Left ventricle myocardium inferior (tissue), 1 donor: ENCODE results near the gene LGALSL. TPM values are rescaled to one million over a fixed set of nuclear protein-coding genes. Genes with fewer than 3 reads are reported as not detected.
A peak's percentile ranks its signal among the peaks of the same experiment; 100 is the strongest.

Experiments
- DNase-seq: peaks from one replicate; pipeline ENCODE4 v3.0.0-alpha.2; 2020
- H3K27ac ChIP-seq: fragments of 200-600 bp; replicated peaks from 2 replicates; pipeline ENCODE4 v1.8.0; 2021
- H3K27me3 ChIP-seq: fragments of 200-600 bp; 2 replicates; pipeline ENCODE4 v1.8.0; 2021; ENCODE audit warnings: low read depth
- H3K36me3 ChIP-seq: fragments of 200-600 bp; 2 replicates; pipeline ENCODE4 v1.8.0; 2021
- H3K4me1 ChIP-seq: fragments of 200-600 bp; 2 replicates; pipeline ENCODE4 v1.8.0; 2021
- H3K4me3 ChIP-seq: fragments of 200-600 bp; 2 replicates; pipeline ENCODE4 v1.8.0; 2021; ENCODE audit warnings: mild to moderate bottlenecking, moderate library complexity
- H3K9me3 ChIP-seq: fragments of 200-600 bp; replicated peaks from 2 replicates; pipeline ENCODE4 v1.8.0; 2021
- intact Hi-C: fragments of 100-400 bp; cut with micrococcal nuclease; formaldehyde crosslinking; loops from one replicate; pipeline ENCODE4 v1.11.0; 2022
- long read RNA-seq: library from polyadenylated mRNA; unstranded; transcript quantifications from one replicate; pipeline ENCODE4 v2.0.0, GENCODE V29; 2021
- total RNA-seq: library from RNA; stranded (reverse); fragmentation: NEBNext Ultra II Directional; extraction: Animal tissue kit (Norgen Biotek cat#: 25700); gene quantifications from one replicate; pipeline ENCODE4 v1.2.1, GENCODE V29; 2021
- TF ChIP-seq, protein P1 (sequence below): fragments of 200-600 bp; IDR thresholded peaks from 2 replicates; pipeline ENCODE4 v1.8.0; 2021; ENCODE audit warnings: antibody characterized with exemption, mild to moderate bottlenecking, borderline replicate concordance
- donor health status: DM: no; HTN: yes; CAD: no; lungs with severe emphysema.

LGALSL gene
- total RNA-seq, result 8.1 TPM
- long read RNA-seq, transcript LGALSL-201 (5 exons, 3,926 nt), result major isoform, 12 of 12 reads
- long read RNA-seq, partial matches to known transcripts, result 0 of 12 reads
- long read RNA-seq, other reads (novel, unspliced or antisense), result 0 of 12 reads

DNA sequence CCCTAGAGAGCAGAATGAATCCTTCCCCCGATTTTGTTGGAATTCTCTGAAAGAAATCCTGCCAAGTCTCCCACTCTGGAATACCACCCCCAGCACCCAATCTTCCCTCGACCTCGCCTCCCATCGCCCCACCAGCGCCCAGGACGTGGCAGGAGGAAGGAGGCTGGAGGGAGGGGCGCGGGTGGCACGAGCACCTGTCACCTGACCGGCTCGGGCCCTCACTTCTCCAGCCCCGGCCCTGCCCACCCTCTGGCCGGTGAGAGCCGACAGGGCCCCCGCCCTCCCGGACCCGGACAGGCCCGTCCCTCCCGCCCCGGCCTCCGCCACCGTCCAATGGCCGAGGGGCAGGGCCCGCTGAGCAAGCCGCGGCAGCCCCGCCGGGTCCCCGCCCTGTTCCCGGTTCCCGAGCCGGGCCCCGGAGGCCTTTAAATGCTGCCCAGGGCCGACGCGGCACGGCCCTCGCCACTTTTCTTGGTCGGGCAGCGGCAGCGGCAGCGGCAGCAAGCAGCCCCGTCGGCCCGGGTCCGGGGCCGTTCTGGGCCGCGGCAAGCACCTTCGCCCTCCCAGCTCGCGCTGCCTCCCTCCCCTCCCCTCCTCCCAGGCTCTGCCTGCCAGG lies at the start of gene LGALSL:
Gene LGALSL, plus strand, starts transcription at position 393 of the 616 bp plus-strand sequence. CDS start 384 bp downstream, outside the sequence.
- Histone ChIP-seq H3K4me3 (peak within 1 kb of the TSS; percentile 87), H3K9me3 (no peaks in the 10 kb centered on the region), H3K36me3 (peaks cover 29% of the 10 kb centered on the region), H3K4me1 (peaks cover 43% of the 10 kb centered on the region), H3K27me3 (no peaks in the 10 kb centered on the region), H3K27ac (peak within 1 kb of the TSS; percentile 96)
- intact Hi-C loops, result no loop called here
- TF ChIP-seq, protein P1, sequence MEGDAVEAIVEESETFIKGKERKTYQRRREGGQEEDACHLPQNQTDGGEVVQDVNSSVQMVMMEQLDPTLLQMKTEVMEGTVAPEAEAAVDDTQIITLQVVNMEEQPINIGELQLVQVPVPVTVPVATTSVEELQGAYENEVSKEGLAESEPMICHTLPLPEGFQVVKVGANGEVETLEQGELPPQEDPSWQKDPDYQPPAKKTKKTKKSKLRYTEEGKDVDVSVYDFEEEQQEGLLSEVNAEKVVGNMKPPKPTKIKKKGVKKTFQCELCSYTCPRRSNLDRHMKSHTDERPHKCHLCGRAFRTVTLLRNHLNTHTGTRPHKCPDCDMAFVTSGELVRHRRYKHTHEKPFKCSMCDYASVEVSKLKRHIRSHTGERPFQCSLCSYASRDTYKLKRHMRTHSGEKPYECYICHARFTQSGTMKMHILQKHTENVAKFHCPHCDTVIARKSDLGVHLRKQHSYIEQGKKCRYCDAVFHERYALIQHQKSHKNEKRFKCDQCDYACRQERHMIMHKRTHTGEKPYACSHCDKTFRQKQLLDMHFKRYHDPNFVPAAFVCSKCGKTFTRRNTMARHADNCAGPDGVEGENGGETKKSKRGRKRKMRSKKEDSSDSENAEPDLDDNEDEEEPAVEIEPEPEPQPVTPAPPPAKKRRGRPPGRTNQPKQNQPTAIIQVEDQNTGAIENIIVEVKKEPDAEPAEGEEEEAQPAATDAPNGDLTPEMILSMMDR, result no peak
- peak; percentile 78 for DNase-seq

DNA sequence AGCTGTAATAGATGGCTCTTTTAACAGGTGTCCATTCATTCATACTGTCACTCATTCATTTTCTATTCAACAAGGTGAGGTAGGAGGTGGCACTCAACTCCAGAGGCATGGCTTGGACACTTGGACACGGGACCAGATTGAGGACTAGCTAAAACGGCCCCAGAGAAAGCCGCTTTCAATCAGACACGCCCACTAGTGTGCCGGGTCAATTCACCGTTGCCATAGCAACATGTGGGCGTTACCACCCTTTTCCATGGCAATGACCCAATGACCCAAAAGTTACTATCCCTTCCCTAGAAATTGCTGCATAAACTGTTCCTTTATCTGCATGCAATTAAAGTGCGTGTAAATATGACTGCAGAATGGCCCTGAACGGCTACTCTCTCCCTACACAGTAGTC lies 49.2 kb upstream of the LGALSL start:
- peaks cover 53% of the 10 kb centered on the region for H3K4me1 ChIP-seq
- H3K9me3 ChIP-seq, result no peaks in the 10 kb centered on the region
- TF ChIP-seq, protein P1, result no peak
- no peaks in the 10 kb centered on the region for H3K27me3 ChIP-seq
- H3K36me3 ChIP-seq, result no peaks in the 10 kb centered on the region
- intact Hi-C loops, result no loop called here
- peak overlapping the region; percentile 28 for H3K4me3 ChIP-seq
- H3K27ac ChIP-seq, result peak overlapping the region; percentile 89
- DNase-seq, result peak; percentile 34

DNA sequence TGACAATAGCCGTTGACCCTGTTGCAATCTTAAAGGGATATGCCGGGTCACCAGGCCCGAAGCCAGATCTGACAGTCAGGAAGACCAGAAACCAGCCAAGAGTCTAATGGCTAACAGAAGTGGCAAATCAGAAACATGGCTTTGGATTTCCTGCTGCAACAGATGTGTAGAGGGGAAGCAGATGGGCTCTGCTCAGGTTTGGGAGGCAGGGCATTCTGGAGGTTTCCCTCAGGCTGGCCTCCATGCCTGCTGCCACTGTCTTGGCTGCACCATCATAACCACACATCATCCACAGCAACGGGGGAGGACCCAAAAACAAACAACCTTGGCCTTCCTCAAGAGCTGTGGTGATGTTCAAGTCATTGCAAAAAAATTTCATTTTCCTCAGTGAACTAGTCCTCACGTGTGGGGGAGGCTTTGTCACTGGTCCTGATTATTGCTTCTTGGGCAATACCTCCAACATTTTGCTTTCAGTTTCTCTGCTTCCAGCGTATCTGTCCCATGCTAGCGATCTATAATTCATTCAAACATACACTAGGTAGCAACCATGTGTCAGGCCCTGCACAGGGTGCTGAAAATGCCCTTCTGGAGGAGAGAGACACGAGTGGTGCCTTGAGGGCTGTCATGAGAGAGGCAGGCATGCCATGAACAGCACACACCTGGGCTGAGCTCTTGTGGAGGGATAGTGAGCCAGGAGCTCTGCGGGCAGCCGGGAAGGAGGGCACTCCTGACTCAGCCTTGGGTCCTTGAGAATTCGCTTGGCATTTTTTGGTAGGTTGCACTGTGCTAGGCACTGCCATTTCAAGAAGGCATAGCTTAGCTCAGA lies 48.2 kb upstream of the LGALSL start:
- TF ChIP-seq, protein P1, result no peak
- Histone ChIP-seq H3K4me3 (no peak overlapping the region), H3K9me3 (no peaks in the 10 kb centered on the region), H3K36me3 (no peaks in the 10 kb centered on the region), H3K27ac (peak overlapping the region; percentile 89), H3K4me1 (peaks cover 51% of the 10 kb centered on the region), H3K27me3 (no peaks in the 10 kb centered on the region)
- DNase-seq, result no peak
- intact Hi-C loops, result no loop called here

DNA sequence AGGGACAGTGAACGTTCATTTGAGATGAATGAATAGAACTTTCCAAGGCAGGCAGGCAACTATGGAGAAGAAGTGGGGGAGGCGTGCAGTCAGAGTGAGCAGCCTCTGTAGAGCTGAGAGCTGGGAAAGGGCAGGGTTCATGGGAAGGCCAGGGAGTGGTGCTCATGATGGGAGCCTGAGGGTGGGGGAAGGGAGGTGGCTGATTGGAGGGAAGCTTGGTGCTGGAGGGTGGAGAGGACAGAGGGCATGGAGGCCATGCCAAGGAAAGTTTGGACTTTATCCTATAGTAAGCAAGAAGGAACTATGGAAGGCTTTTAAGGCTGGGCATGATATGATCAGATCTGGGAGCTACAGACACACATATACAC lies 47.6 kb upstream of the LGALSL start:
- H3K9me3 ChIP-seq, result no peaks in the 10 kb centered on the region
- peaks cover 45% of the 10 kb centered on the region for H3K4me1 ChIP-seq
- no peaks in the 10 kb centered on the region for H3K27me3 ChIP-seq
- peak overlapping the region; percentile 89 for H3K27ac ChIP-seq
- DNase-seq, result peak; percentile 19
- TF ChIP-seq, protein P1, result no peak
- intact Hi-C loops, result no loop called here
- no peaks in the 10 kb centered on the region for H3K36me3 ChIP-seq
- no peak overlapping the region for H3K4me3 ChIP-seq

DNA sequence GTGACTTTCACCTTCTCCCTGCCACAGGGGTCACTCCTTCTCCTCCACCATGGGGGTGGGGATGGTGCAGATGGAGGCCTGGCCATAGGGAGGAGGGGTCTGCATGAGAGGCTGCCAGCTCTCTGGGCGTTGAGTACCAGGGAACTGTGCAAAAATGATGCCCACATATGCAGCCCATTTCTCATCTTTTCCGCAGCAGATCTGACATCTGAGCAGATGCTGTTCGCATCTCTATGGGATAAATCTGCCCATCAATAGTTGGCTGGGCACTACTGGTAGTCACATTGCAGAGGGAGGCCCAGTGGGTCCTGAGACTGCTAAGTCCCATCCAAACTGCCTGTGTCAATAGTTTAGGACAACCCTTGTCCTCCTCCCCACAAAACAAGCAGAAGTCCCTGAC lies 45.9 kb upstream of the LGALSL start:
- H3K4me3 ChIP-seq, result no peak overlapping the region
- peaks cover 38% of the 10 kb centered on the region for H3K4me1 ChIP-seq
- intact Hi-C loops, result no loop called here
- H3K36me3 ChIP-seq, result no peaks in the 10 kb centered on the region
- no peaks in the 10 kb centered on the region for H3K9me3 ChIP-seq
- TF ChIP-seq, protein P1, result no peak
- peaks cover 8% of the 10 kb centered on the region for H3K27me3 ChIP-seq
- no peak overlapping the region for H3K27ac ChIP-seq
- no peak for DNase-seq
